Activated naive CD4-positive, alpha-beta T cell treated with anti-CD3 and anti-CD28 coated beads, Interleukin-2, amount 50 U/mL, for 24 hours (primary cell): ENCODE results near the gene MGMT.

Experiments used
- H3K27ac Mint-ChIP-seq: one replicate; pipeline ENCODE4 v1.8.0; 2021; ENCODE audit warnings: mild to moderate bottlenecking, mixed read lengths
- H3K27me3 Mint-ChIP-seq: one replicate; pipeline ENCODE4 v1.8.0; 2021; ENCODE audit warnings: mixed read lengths
- H3K36me3 Mint-ChIP-seq: one replicate; pipeline ENCODE4 v1.8.0; 2021; ENCODE audit warnings: mixed read lengths
- H3K4me1 Mint-ChIP-seq: one replicate; pipeline ENCODE4 v1.8.0; 2021; ENCODE audit warnings: mixed read lengths
- H3K4me3 Mint-ChIP-seq: one replicate; pipeline ENCODE4 v1.8.0; 2021; ENCODE audit warnings: mild to moderate bottlenecking, mixed read lengths
- H3K9me3 Mint-ChIP-seq: one replicate; pipeline ENCODE4 v1.8.0; 2021; ENCODE audit warnings: mixed read lengths

MGMT gene

DNA sequence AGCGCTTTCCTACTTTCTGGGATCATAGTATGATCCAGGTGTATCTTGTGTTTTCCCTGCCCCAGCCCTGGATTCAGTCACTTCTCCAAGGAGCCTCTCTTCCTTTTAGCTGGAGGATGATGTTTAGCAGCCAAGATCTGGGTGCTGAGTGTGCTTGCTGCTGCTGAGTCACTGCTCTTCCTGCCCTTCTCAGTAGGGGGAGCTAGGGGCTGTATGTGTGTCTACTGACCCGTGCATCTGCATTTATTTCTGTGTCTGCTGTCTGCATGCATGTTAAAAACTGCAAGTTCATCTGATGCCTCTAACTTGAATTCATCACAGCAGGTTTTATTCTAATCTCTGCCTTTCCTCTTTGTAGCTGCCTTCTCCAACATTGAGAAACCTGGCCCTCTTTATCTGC lies 31.6 kb downstream of the MGMT start:
- Mint-ChIP-seq H3K4me3 (no peak overlapping the region), H3K9me3 (peaks cover 5% of the 10 kb centered on the region), H3K27ac (no peak overlapping the region), H3K27me3 (no peaks in the 10 kb centered on the region), H3K36me3 (peaks cover 41% of the 10 kb centered on the region), H3K4me1 (peaks cover 14% of the 10 kb centered on the region)

GRCh38 chr10:129500617-129501339 lies 33.7 kb downstream of the MGMT start:
- H3K9me3 Mint-ChIP-seq = peaks cover 5% of the 10 kb centered on the region
- H3K4me3 Mint-ChIP-seq = no peak overlapping the region
- no peak overlapping the region for H3K27ac Mint-ChIP-seq
- H3K36me3 Mint-ChIP-seq = peaks cover 34% of the 10 kb centered on the region
- H3K4me1 Mint-ChIP-seq = peaks cover 14% of the 10 kb centered on the region
- no peaks in the 10 kb centered on the region for H3K27me3 Mint-ChIP-seq

- H3K27ac Mint-ChIP-seq = no peak overlapping the region
- peaks cover 36% of the 10 kb centered on the region for H3K36me3 Mint-ChIP-seq
- H3K4me3 Mint-ChIP-seq = no peak overlapping the region
- peaks cover 11% of the 10 kb centered on the region for H3K9me3 Mint-ChIP-seq
- peaks cover 16% of the 10 kb centered on the region for H3K4me1 Mint-ChIP-seq
- H3K27me3 Mint-ChIP-seq = no peaks in the 10 kb centered on the region
Observed at GRCh38 chr10:129501652-129502436, 34.8 kb downstream of the MGMT start.

DNA sequence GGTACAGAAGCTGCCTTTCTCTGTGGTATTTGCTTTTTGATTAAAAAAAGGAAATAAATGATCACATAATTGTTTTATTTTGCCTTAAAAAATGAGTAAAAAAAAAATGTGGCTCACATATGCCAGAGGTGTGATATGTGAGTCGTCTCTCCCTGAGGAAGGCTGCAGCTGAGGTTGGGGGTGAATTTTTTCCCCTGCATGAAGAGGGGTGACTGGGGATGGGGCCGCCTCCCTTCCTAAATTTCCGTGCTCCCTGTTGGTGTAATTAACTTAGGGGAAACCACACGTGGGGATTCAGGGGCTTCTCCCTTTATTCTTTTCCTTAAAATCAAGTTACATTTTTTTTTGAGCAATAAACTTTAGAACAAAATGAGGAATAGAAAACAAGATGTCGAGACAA lies 35.4 kb downstream of the MGMT start:
- Mint-ChIP-seq H3K36me3 (peaks cover 32% of the 10 kb centered on the region), H3K4me1 (peaks cover 16% of the 10 kb centered on the region), H3K27me3 (no peaks in the 10 kb centered on the region), H3K27ac (no peak overlapping the region), H3K9me3 (peaks cover 11% of the 10 kb centered on the region), H3K4me3 (no peak overlapping the region)

GRCh38 chr10:129505500-129506075 lies 38.5 kb downstream of the MGMT start:
- H3K27ac Mint-ChIP-seq = no peak overlapping the region
- H3K9me3 Mint-ChIP-seq = peaks cover 16% of the 10 kb centered on the region
- peaks cover 22% of the 10 kb centered on the region for H3K36me3 Mint-ChIP-seq
- H3K4me3 Mint-ChIP-seq = no peak overlapping the region
- H3K27me3 Mint-ChIP-seq = no peaks in the 10 kb centered on the region
- peaks cover 6% of the 10 kb centered on the region for H3K4me1 Mint-ChIP-seq

DNA sequence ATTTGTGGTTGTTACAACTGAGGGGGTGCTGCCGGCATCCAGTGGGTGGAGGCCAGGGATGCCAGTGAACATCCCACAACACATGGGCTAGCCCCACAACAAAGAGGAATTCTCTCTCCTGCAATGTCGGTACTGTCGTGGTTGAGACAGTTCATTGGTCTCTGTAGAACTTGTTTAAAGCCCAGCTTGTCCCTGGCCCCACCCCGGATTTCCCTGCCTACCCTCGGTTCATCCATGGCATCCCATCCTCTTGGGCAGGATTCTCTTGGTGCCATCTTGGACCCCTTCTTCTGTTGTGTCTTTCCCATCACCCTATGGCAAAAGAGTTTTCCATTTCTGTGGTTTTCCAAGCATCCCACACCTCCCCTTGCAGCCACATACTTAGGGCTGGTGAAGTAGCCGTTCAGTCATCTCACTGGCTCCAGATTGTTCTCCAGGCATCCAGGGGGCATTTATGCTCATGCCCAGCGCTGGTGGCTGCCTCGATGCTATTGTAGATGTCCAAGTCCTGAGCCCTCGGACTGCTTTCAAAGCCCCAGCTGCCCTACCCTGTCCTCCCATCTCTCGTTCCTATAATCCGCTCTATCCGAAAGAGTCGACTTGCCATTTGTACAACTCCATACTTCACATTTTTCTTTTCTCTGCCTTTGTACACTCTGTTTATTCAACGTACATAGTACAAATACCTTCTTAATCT lies 39.2 kb downstream of the MGMT start:
- Mint-ChIP-seq H3K27ac (no peak overlapping the region), H3K36me3 (peaks cover 20% of the 10 kb centered on the region), H3K27me3 (no peaks in the 10 kb centered on the region), H3K4me1 (peaks cover 8% of the 10 kb centered on the region), H3K4me3 (no peak overlapping the region), H3K9me3 (peaks cover 16% of the 10 kb centered on the region)

DNA sequence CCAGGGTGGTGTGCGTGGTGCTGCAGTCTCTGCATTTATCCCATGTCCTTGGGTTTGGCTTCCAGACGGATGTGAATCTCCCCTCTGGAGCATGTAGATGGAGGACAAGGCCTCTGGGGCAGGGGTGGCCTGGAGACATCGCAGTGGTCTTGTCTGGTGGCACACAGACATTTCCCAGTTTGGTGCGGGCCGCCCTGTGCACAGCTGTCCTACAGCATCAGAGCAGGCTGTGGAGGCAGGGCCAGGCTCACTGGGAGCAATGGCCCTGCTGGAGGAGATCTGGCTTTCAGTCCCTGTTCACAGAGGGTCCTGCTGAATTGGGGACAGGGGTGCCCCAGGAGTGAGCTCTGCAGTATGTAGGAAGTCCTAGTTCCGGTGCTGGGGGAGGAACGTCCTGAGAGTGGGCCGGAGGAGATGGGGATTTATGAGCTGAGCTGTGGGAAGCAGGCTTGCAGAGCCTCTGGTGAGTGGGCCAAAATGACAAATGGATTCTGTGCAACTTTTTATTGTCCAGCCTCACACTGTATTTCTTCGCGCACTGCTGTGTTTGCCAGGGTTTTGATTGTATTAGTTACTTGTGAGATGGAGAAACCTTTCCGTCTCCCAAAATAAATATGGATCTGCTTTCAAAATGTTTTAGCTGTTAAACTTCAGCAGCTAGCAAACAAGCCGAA lies 40.3 kb downstream of the MGMT start:
- peaks cover 16% of the 10 kb centered on the region for H3K36me3 Mint-ChIP-seq
- H3K27me3 Mint-ChIP-seq = no peaks in the 10 kb centered on the region
- H3K9me3 Mint-ChIP-seq = peaks cover 16% of the 10 kb centered on the region
- no peak overlapping the region for H3K27ac Mint-ChIP-seq
- peaks cover 12% of the 10 kb centered on the region for H3K4me1 Mint-ChIP-seq
- no peak overlapping the region for H3K4me3 Mint-ChIP-seq

DNA sequence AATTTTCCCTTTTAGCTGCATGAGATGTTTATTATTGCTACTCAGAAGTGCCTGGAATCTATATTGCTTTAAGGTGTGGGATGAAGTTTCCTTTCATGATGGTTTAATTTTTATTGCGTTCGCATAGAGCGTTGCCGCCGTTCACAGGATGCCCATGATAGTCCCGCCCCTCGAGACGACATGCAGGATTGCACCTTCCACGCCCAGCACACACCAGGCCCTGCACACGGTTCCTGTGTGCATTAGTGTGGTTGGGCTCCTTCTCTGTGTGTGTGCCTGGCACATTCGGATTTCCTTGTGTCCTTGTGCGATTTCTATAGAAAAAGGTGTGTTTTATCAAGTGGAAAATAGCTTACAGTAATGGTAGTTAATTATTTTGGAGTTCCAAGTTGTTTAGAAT lies 42.1 kb downstream of the MGMT start:
- Mint-ChIP-seq H3K9me3 (peaks cover 11% of the 10 kb centered on the region), H3K36me3 (peaks cover 14% of the 10 kb centered on the region), H3K4me1 (peaks cover 30% of the 10 kb centered on the region)

GRCh38 chr10:129509835-129510234 lies 42.8 kb downstream of the MGMT start:
- peaks cover 37% of the 10 kb centered on the region for H3K4me1 Mint-ChIP-seq
- peaks cover 14% of the 10 kb centered on the region for H3K36me3 Mint-ChIP-seq
- H3K4me3 Mint-ChIP-seq = no peak overlapping the region
- no peaks in the 10 kb centered on the region for H3K27me3 Mint-ChIP-seq
- H3K9me3 Mint-ChIP-seq = peaks cover 11% of the 10 kb centered on the region
- H3K27ac Mint-ChIP-seq = no peak overlapping the region

More for the DNA sequence above, 42.1 kb downstream of the MGMT start:
- H3K4me3 Mint-ChIP-seq = no peak overlapping the region
- H3K27me3 Mint-ChIP-seq = no peaks in the 10 kb centered on the region
- H3K27ac Mint-ChIP-seq = no peak overlapping the region

GRCh38 chr10:129511086-129511485 lies 44.0 kb downstream of the MGMT start:
- H3K4me3 Mint-ChIP-seq = no peak overlapping the region
- H3K27ac Mint-ChIP-seq = no peak overlapping the region
- H3K27me3 Mint-ChIP-seq = no peaks in the 10 kb centered on the region
- H3K4me1 Mint-ChIP-seq = peaks cover 40% of the 10 kb centered on the region
- peaks cover 14% of the 10 kb centered on the region for H3K36me3 Mint-ChIP-seq
- peaks cover 11% of the 10 kb centered on the region for H3K9me3 Mint-ChIP-seq

DNA sequence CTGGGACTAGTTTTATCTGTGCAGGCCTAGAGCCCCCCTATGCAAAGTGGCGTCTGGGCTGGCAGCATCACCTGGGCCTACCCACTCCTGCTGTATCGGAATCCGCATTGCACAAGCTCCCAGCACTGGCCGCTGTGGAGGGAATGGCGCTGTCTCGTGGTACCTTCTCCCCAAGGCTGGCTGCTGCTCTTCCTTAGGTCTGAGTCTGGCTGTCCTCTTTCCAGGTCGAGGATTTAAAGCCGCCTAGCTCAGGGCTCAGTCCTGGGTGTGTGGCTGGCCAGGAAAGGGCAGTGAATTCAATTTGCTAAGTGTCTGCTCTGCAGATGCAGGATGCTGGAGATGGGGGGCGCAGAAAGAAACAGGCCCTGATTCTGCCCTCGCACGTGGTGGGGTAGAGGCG lies 44.7 kb downstream of the MGMT start:
- Mint-ChIP-seq H3K36me3 (peaks cover 8% of the 10 kb centered on the region), H3K27ac (no peak overlapping the region), H3K27me3 (no peaks in the 10 kb centered on the region), H3K4me1 (peaks cover 34% of the 10 kb centered on the region), H3K9me3 (peaks cover 6% of the 10 kb centered on the region), H3K4me3 (no peak overlapping the region)

DNA sequence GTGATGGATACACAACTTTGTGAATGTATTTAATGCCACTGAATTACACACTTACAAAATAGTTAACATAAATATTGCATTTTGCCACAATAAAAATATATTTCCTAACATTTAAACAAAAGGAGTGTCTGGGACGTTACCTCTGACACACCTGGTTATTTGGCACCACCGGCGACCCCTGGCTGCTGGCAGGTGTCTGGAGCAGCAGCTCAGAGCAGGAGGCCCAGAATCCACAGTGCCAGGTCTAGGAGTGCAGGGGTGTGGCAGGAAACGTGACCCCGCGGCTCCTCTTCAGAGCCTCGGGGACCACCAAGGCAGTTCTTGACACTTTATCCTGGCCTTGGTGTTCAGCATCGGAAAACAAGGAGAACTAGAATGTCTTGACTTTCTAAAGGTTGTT lies 46.3 kb downstream of the MGMT start:
- Mint-ChIP-seq H3K4me1 (peaks cover 34% of the 10 kb centered on the region), H3K4me3 (no peak overlapping the region), H3K27me3 (no peaks in the 10 kb centered on the region), H3K27ac (no peak overlapping the region), H3K9me3 (peaks cover 5% of the 10 kb centered on the region), H3K36me3 (peaks cover 5% of the 10 kb centered on the region)

DNA sequence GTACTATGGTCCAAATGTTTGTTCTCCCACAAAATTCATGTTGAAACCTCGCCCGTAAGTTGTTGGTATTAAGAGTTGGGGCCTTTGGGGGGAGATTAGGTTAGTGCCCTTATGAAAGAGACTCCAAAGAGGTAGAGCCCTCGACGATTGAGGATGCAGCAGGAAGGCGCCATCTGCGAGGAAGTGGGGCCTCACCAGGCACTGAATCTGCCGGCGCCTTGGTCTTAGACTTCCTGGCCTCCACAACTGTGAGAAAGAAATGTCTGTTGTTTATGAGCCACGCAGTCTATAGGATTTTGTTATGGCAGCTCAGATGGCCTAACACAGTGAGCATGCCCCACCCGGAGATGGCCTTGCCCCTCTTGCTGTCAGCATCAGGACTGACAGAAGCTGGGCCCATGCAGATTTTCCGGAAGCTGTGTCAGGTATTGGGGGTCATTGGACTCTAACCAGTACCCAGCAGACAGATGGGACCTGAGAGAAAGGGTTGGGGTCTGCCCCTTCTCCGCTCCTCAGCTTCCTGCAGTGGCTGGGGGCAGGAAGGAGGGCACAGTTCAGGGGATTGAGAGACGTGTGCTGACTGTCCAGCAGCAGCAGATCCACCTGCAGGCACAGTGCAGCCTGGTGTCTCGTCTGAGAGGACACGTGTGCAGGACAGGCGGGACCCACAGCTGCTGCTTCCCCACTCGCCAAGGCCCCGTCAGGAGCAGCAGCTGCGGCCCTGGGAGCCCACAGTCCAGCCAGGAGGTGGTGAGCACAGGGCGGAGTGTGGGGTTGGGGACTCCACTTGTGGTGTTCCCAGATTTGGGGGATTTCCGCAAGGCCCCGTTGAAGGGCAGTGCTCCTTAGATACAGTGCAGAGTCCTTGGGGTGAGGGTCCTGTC lies 47.8 kb downstream of the MGMT start:
- Mint-ChIP-seq H3K4me1 (peaks cover 34% of the 10 kb centered on the region), H3K27me3 (no peaks in the 10 kb centered on the region), H3K36me3 (peaks cover 5% of the 10 kb centered on the region)

DNA sequence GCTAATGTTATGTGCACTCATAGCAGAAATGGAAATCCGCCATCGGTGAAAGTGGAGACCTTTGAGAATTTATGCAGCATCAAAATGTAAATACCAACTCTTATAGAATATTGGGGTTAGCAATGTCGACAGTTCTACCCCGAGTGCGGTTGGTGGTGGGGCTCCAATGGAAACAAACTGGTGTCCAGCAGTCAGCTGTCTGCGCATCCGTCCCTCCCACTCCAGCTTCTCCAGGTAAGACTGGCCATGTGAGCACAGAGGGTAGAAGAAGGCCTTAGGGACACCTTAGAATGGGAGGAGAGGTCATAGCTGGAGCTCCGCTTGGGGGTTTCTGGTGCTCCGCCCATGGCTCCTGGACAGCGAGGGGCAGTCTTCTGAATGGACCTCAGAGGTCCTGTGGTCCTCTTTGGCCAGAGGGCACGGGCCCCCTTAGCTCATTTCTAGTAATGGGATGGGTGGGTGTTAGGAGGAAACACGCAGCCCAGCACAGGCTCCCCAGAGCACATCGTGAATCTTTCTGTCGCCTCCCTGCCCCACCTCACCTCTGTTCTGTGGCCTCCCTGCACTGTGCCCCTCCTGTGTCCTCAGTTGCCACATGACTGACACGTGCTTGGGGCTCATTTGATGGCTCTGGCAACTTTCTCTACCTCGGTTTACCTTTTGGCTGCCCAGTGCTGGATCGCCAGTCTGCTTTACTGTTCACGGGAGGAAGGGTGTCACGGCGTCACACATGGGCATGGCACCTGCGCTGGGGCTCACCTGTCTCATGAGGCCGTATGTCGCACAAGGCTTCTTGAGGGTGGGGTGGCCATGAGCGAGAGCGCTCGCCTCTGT lies 50.0 kb downstream of the MGMT start:
- H3K9me3 Mint-ChIP-seq = no peaks in the 10 kb centered on the region
- no peak overlapping the region for H3K27ac Mint-ChIP-seq
- H3K27me3 Mint-ChIP-seq = no peaks in the 10 kb centered on the region
- no peak overlapping the region for H3K4me3 Mint-ChIP-seq
- H3K4me1 Mint-ChIP-seq = peaks cover 30% of the 10 kb centered on the region
- H3K36me3 Mint-ChIP-seq = peaks cover 4% of the 10 kb centered on the region

More for the DNA sequence above, 47.8 kb downstream of the MGMT start:
- Mint-ChIP-seq H3K27ac (no peak overlapping the region), H3K4me3 (peak overlapping the region; percentile 33), H3K9me3 (peaks cover 5% of the 10 kb centered on the region)
